HPDE6-E6E7 (cell line): ENCODE data around the gene CYP4A22.
A peak's percentile ranks its signal among the peaks of the same experiment; 100 is the strongest.
"Not testable (repeated sequence)": the region's sequence is repeated elsewhere in the genome, so short reads cannot be mapped to it uniquely, and the experiment has no call there.

Experiments
- DNase-seq: peaks from one replicate; pipeline ENCODE4 v3.0.0; 2011; ENCODE audit warnings: missing footprints; ENCODE audit errors: extremely low spot score

CYP4A22 gene

DNA sequence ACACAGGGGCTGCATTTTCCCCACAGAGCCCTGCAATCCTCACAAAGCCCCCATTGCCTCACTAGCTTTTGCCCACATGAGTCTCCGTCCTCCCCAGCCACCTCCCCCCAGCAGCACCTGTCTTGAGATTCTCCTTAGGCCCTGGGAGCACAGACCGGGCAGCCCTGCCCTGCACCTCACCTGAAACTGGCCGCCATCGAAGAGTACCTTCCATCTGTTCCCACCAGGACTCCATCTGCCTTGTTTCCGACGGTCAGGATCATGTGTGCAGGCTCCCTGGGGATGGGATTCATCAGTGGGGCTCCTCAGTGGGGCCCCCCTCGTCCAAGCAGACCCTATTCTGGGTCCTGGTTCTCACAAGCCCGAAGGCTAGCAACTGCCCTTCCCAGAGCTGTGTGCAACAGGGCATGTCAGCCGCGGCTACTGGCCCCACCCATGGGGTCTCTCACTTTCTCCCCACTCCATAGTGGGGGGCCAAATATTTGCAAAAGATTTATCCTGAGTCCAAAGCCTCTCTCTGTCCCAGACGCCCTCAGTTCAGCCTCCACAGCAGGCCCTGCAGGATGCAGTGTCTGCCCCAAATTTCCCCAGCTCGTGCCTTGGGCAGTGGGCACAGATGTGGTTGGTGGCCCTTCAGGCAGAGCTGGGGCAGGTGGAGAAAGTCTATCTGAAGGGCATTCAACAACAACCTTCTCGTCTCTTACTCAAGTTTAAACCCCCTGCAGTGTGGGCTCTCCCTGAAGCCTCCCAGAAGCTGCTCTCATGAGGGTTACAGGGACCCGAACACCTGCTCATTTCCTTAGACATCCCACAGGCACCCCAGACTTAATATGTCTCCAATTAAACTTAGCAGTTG lies 47.8 kb downstream of the CYP4A22 start:
- DNase-seq = no peak

- no peak for DNase-seq
Measured at GRCh38 chr1:47186267-47187185, 49.3 kb downstream of the CYP4A22 start.

GRCh38 chr1:47187231-47187925 lies 50.1 kb downstream of the CYP4A22 start:
- no peak for DNase-seq

DNA sequence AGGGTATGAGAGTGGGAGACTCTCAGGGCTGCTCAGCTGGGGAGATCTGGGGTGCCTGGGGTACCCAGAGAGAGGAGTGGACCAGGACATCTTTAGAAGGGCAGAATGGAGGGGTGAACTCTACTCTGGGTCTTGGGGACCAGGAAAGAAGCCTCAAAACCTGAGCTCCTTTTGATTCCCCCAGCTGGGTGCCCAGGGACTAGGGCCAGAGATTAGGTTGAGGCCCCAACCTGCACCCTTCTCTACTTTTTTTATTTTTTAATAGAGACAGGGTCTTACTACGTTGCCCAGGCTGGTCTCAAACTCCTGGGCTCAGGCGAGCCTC lies 50.6 kb downstream of the CYP4A22 start:
- DNase-seq = no peak

GRCh38 chr1:47188791-47189785 lies 51.8 kb downstream of the CYP4A22 start:
- DNase-seq = no peak

- peak; percentile 77 for DNase-seq
Measured at GRCh38 chr1:47189844-47190508, 52.7 kb downstream of the CYP4A22 start, which contains the start of gene PDZK1IP1. PDZK1IP1 (minus strand) TSS chr1:47190036; CDS start chr1:47189932, 104 bp downstream.

DNA sequence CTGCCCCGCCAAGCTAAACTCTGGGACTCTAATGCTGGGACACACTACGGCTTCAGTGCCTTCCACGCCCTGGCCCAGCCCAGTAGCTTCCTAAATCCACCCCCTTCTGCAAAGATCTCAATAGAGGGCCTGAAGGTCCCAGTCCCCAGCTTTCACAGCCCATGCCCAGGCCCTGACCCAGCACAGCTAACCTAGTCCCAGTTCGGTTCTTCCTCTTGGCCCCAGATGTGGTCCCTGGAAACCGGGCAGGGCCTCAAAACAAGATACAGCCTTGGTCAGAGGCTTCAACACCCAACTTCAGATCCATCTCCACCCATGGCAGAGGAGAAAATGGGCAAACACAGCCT lies 53.2 kb downstream of the CYP4A22 start:
- DNase-seq = no peak

GRCh38 chr1:47190857-47191256 lies 53.6 kb downstream of the CYP4A22 start:
- no peak for DNase-seq

DNA sequence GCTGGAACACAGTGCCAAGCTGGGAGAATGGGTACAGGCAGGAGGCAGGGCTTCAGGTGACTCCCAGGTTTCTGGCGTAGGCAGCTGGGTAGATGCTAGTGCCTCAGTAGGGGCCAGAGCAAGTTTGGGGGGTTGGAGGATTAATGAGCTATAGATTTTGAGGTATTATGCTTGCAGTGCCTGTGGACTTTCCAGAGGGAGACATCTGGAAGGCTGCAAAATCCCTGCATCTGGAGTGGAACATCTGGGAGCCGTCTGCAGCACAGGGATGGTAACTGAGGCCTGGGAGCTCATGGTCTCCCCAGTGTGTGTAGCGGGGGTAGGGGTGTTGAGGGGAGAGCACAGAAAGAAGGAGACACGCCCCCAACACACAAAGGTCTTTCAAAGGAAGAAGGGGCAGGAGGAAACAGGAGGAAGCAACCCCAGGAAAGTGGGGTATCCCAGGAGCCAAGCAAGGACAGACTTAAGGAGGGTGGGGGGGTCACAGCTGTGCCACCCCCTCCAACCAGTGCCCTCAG lies 54.8 kb downstream of the CYP4A22 start:
- no peak for DNase-seq

GRCh38 chr1:47192458-47193384 lies 55.5 kb downstream of the CYP4A22 start:
- no peak for DNase-seq

GRCh38 chr1:47193496-47193895 lies 56.3 kb downstream of the CYP4A22 start:
- not testable (repeated sequence) for DNase-seq

DNA sequence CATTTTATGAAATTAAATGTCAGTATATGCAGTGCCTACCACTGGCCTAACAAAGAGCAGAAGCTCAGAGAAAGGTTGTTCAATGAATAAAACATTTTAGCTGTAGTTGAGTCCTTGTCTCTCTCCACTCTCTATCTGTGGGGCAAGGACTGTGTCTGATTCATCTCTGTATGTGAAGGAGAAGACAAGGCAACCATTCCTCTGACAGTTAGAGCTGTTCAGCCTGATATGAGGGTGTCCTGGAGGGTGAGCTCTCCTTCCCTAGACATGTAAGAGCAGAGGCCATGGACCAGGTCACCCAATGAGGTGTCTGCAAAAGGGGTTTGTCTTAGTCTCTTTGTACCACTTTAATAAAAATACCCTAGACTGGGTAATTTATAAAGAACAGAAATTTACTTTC lies 57.1 kb downstream of the CYP4A22 start:
- DNase-seq = no peak

DNA sequence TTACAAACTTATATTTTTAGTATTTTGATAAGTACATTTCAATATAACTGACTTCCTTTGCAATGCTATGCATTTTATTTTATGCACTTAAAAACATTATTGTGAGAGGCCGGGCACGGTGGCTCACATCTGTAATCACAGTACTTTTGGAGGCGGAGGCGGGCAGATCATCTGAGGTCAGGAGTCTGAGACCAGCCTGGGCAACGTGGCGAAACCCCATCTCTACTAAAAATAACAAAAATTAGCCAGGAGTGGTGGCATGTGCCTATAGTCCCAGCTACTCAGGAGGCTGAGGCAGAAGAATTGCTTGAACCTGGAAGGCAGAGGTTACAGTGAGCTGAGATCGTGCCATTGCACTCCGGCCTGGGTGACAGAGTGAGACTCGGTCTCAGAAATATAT lies 58.7 kb downstream of the CYP4A22 start:
- not testable (repeated sequence) for DNase-seq

DNA sequence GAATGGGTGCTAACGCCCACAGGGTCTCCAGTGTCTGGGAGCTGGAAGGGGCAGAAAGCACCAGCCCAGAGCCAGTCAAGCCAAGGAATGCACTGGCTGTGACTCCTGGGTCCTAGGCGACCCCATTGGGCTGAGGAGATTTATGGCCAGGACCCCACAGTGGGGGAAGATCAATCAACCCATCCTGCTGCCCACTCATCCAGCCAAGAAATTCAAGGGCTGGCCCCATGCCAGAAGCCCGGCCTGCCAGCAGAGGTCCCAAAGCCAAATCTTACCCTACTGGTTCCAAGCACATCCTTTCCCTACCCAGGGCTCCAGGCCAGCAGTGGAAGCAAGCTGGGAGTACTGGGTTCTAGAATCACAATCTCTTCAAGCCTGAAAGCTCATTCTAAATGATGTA lies 59.4 kb downstream of the CYP4A22 start:
- DNase-seq = no peak

DNA sequence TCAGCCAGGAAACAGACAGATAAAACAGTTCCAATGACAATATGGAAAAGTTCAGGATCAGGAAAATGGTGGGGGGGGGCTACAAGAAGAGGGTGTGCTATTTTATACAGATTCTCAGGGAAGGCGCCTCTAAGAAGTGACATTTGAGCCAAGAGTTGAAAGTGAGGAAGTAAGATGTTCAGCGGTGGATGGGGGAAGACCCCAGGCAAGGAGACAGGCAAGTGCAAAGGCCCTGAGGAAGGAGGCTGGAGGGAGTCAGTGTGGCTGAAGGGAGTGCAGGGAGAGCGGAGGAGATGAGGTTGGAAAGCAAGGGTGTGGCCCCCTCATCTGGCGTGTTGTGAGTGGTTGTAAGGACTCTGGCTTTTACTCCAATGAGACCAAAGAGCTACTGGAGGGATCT lies 61.0 kb downstream of the CYP4A22 start:
- no peak for DNase-seq
